H9 (cell line): Measurements from ENCODE around the gene PACS1. TPM values are rescaled to one million over a fixed set of nuclear protein-coding genes. Genes with fewer than 3 reads are reported as not detected.

Experiments used
- DNase-seq: peaks from one replicate; pipeline ENCODE4 v3.0.0-alpha.2; 2017
- H2AFZ ChIP-seq: one replicate; pipeline ENCODE4 v1.6.1; 2013; ENCODE audit warnings: mild to moderate bottlenecking, low read length, control low read depth, moderate library complexity
- H2AK5ac ChIP-seq: 2 replicates; pipeline ENCODE4 v1.6.1; 2013; ENCODE audit warnings: low read length, control low read depth, mixed read lengths; ENCODE audit not compliant: insufficient read length
- H2BK120ac ChIP-seq: one replicate; pipeline ENCODE4 v1.6.1; 2013; ENCODE audit warnings: low read depth, mild to moderate bottlenecking, low read length, control low read depth, inconsistent platforms; ENCODE audit not compliant: poor library complexity, severe bottlenecking
- H2BK12ac ChIP-seq: 2 replicates; pipeline ENCODE4 v1.6.1; 2013; ENCODE audit warnings: low read length, control low read depth, mixed read lengths, low read depth; ENCODE audit not compliant: insufficient read length
- H2BK15ac ChIP-seq: 2 replicates; pipeline ENCODE4 v1.6.1; 2013; ENCODE audit warnings: low read depth, low read length, control low read depth
- H2BK20ac ChIP-seq: one replicate; pipeline ENCODE4 v1.6.1; 2013; ENCODE audit warnings: low read depth, mild to moderate bottlenecking, low read length, control low read depth, inconsistent platforms; ENCODE audit not compliant: poor library complexity, severe bottlenecking
- H2BK5ac ChIP-seq: 2 replicates; pipeline ENCODE4 v1.6.1; 2013; ENCODE audit warnings: low read length, control low read depth, mixed read lengths; ENCODE audit not compliant: insufficient read length
- H3K14ac ChIP-seq: 2 replicates; pipeline ENCODE4 v1.6.1; 2013; ENCODE audit warnings: low read length, control low read depth; ENCODE audit not compliant: insufficient read depth
- H3K18ac ChIP-seq: 2 replicates; pipeline ENCODE4 v1.6.1; 2013; ENCODE audit warnings: low read depth, mild to moderate bottlenecking, mixed read lengths, low read length, control low read depth; ENCODE audit not compliant: insufficient read length
- H3K23ac ChIP-seq: 2 replicates; pipeline ENCODE4 v1.6.1; 2013; ENCODE audit warnings: low read length, control low read depth, mixed read lengths, low read depth; ENCODE audit not compliant: insufficient read length
- H3K23me2 ChIP-seq: 2 replicates; pipeline ENCODE4 v1.6.1; 2013; ENCODE audit warnings: low read depth, mild to moderate bottlenecking, mixed read lengths, low read length, control low read depth; ENCODE audit not compliant: insufficient read length, poor library complexity, severe bottlenecking
- H3K27ac ChIP-seq: 2 replicates; pipeline ENCODE4 v1.5.1; 2013; ENCODE audit warnings: low read length, control low read depth, mixed read lengths, low read depth; ENCODE audit not compliant: insufficient read length
- H3K27me3 ChIP-seq: 2 replicates; pipeline ENCODE4 v1.6.1; 2013; ENCODE audit warnings: low read length, control low read depth, inconsistent platforms; ENCODE audit not compliant: insufficient read depth
- H3K4ac ChIP-seq: 2 replicates; pipeline ENCODE4 v1.6.1; 2013; ENCODE audit warnings: low read depth, mild to moderate bottlenecking, control low read depth, inconsistent platforms, low read length, moderate library complexity
- H3K4me1 ChIP-seq: 2 replicates; pipeline ENCODE4 v1.6.1; 2013; ENCODE audit warnings: low read length, control low read depth, inconsistent platforms; ENCODE audit not compliant: insufficient read depth
- H3K4me2 ChIP-seq: 2 replicates; pipeline ENCODE4 v1.6.1; 2013; ENCODE audit warnings: low read length, control low read depth, mixed read lengths; ENCODE audit not compliant: insufficient read length, insufficient read depth
- H3K56ac ChIP-seq: 2 replicates; pipeline ENCODE4 v1.6.1; 2013; ENCODE audit warnings: low read depth, mild to moderate bottlenecking, mixed read lengths, low read length, control low read depth; ENCODE audit not compliant: insufficient read length
- H3K79me1 ChIP-seq: 2 replicates; pipeline ENCODE4 v1.6.1; 2013; ENCODE audit warnings: low read depth, mild to moderate bottlenecking, moderate library complexity, low read length, control low read depth, inconsistent platforms; ENCODE audit not compliant: insufficient read depth, poor library complexity, severe bottlenecking
- H3K79me2 ChIP-seq: 2 replicates; pipeline ENCODE4 v1.6.1; 2013; ENCODE audit warnings: low read length, control low read depth, inconsistent platforms; ENCODE audit not compliant: insufficient read depth
- H3K9ac ChIP-seq: 2 replicates; pipeline ENCODE4 v1.6.1; 2013; ENCODE audit warnings: low read length, control low read depth, mixed read lengths; ENCODE audit not compliant: insufficient read length; ENCODE audit errors: extremely low read depth
- H3K9me3 ChIP-seq: one replicate; pipeline ENCODE4 v1.6.1; 2013; ENCODE audit warnings: low read depth, low read length, inconsistent platforms; ENCODE audit not compliant: control insufficient read depth
- H3T11ph ChIP-seq: one replicate; pipeline ENCODE4 v1.6.1; 2013; ENCODE audit warnings: mild to moderate bottlenecking, low read length, control low read depth, inconsistent platforms
- H4K20me1 ChIP-seq: one replicate; pipeline ENCODE4 v1.6.1; 2013; ENCODE audit not compliant: control insufficient read depth, insufficient read length, insufficient read depth
- H4K5ac ChIP-seq: 2 replicates; pipeline ENCODE4 v1.6.1; 2013; ENCODE audit warnings: low read depth, mild to moderate bottlenecking, mixed read lengths, low read length, control low read depth; ENCODE audit not compliant: insufficient read length
- H4K8ac ChIP-seq: replicated peaks from 2 replicates; pipeline ENCODE4 v1.6.1; 2013; ENCODE audit warnings: low read length, control low read depth, mixed read lengths, low read depth; ENCODE audit not compliant: insufficient read length
- H4K91ac ChIP-seq: 2 replicates; pipeline ENCODE4 v1.6.1; 2013; ENCODE audit warnings: low read depth, mild to moderate bottlenecking, moderate library complexity, mixed read lengths, low read length, control low read depth; ENCODE audit not compliant: insufficient read length
- H3K27ac Mint-ChIP-seq, 3 experiments: 2 replicates in 2 of 3; 3 replicates in 1 of 3; pipeline ENCODE4 v1.8.0; 2020 to 2021; ENCODE audit warnings: mixed read lengths in 3 of 3, mild to moderate bottlenecking in 1 of 3, moderate library complexity in 1 of 3
- H3K27me3 Mint-ChIP-seq: 2 replicates; pipeline ENCODE4 v1.8.0; 2021; ENCODE audit warnings: low read depth, mild to moderate bottlenecking, moderate library complexity, mixed read lengths
- H3K36me3 Mint-ChIP-seq, 3 experiments: 2 replicates in 2 of 3; 3 replicates in 1 of 3; pipeline ENCODE4 v1.8.0; 2020 to 2021; ENCODE audit warnings: low read depth in 3 of 3, mixed read lengths in 3 of 3; ENCODE audit not compliant: insufficient read depth in 1 of 3
- H3K4me1 Mint-ChIP-seq, 2 experiments: 2 replicates each; pipeline ENCODE4 v1.8.0; 2020; ENCODE audit warnings: mixed read lengths in 2 of 2
- H3K4me3 Mint-ChIP-seq, 2 experiments: 2 replicates in 1 of 2; 3 replicates in 1 of 2; pipeline ENCODE4 v1.8.0; 2020 to 2021; ENCODE audit warnings: mild to moderate bottlenecking in 2 of 2, mixed read lengths in 2 of 2, moderate library complexity in 1 of 2
- H3K9me3 Mint-ChIP-seq, 2 experiments: 2 replicates in 1 of 2; 3 replicates in 1 of 2; pipeline ENCODE4 v1.8.0; 2020; ENCODE audit warnings: mild to moderate bottlenecking in 2 of 2, mixed read lengths in 2 of 2, moderate library complexity in 1 of 2
- WGBS: extraction: QIAGEN DNeasy Blood & Tissue Kit; methylation state at CpG from one replicate; pipeline ENCODE4 v1.1.7; 2013; ENCODE audit warnings: missing lambda C conversion rate, low lambda C conversion rate, mixed read lengths; ENCODE audit not compliant: insufficient read length; ENCODE audit errors: extremely low coverage; 5-methylcytosine and 5-hydroxymethylcytosine counted together
- total RNA-seq: library from RNA; stranded (reverse); gene quantifications from 2 replicates; pipeline ENCODE4 v1.2.1, GENCODE V29; 2021
- TF ChIP-seq, protein P1 (sequence below): fragments of 200-600 bp; sonication (generic); conservative IDR thresholded peaks from 3 replicates; pipeline ENCODE4 v1.8.0; 2021; ENCODE audit warnings: antibody characterized with exemption, mild to moderate bottlenecking

PACS1 gene
- total RNA-seq, 1 experiment from 2014 or later: 35.5 TPM

DNA sequence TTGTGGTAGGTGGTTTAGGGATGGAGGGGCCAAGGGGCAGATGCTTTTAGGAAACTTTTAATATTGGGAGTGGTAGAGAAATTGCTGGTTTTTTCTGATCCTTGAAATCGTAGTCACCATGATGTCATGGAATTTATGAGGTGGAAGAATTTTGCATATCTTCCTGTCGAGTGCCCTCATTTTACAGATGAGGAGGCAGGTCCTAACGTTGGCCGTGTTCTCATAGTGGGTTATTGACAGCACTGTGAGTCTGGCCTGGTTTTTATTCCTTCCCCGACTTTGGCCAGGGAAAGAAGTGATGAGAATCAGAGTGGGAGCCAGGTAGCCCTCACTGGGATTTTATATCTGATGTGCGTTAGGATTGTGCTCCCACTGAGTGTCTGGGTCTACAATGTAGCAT is 8.8 kb upstream of the PACS1 start:
- Mint-ChIP-seq H3K4me3 (no peak overlapping the region), H3K36me3 (peaks cover 72 to 97% (median 95%) of the 10 kb centered on the region in 3 experiments), H3K27me3 (no peaks in the 10 kb centered on the region), H3K4me1 (no peaks in the 10 kb centered on the region), H3K9me3 (no peaks in the 10 kb centered on the region), H3K27ac (no peak overlapping the region)
- Histone ChIP-seq H3K4me1 (no peaks in the 10 kb centered on the region), H2BK15ac (no peak overlapping the region), H3K4ac (no peak overlapping the region), H3K4me2 (no peak overlapping the region), H3K23me2 (no peaks in the 10 kb centered on the region), H4K20me1 (no peaks in the 10 kb centered on the region), H2BK5ac (no peak overlapping the region), H2BK20ac (no peak overlapping the region), H3K27me3 (no peaks in the 10 kb centered on the region), H3K9me3 (no peaks in the 10 kb centered on the region), H3K79me1 (no peaks in the 10 kb centered on the region), H3K23ac (no peak overlapping the region), H3K79me2 (no peaks in the 10 kb centered on the region), H3K56ac (no peak overlapping the region), H2AK5ac (no peak overlapping the region), H3K14ac (no peak overlapping the region), H3T11ph (no peak overlapping the region), H4K8ac (no peak overlapping the region), H4K5ac (no peak overlapping the region), H2BK12ac (no peak overlapping the region), H3K18ac (no peak overlapping the region), H3K27ac (no peak overlapping the region), H4K91ac (no peak overlapping the region), H3K9ac (no peak overlapping the region), H2AFZ (no peak overlapping the region), H2BK120ac (no peak overlapping the region)
- TF ChIP-seq, protein P1, sequence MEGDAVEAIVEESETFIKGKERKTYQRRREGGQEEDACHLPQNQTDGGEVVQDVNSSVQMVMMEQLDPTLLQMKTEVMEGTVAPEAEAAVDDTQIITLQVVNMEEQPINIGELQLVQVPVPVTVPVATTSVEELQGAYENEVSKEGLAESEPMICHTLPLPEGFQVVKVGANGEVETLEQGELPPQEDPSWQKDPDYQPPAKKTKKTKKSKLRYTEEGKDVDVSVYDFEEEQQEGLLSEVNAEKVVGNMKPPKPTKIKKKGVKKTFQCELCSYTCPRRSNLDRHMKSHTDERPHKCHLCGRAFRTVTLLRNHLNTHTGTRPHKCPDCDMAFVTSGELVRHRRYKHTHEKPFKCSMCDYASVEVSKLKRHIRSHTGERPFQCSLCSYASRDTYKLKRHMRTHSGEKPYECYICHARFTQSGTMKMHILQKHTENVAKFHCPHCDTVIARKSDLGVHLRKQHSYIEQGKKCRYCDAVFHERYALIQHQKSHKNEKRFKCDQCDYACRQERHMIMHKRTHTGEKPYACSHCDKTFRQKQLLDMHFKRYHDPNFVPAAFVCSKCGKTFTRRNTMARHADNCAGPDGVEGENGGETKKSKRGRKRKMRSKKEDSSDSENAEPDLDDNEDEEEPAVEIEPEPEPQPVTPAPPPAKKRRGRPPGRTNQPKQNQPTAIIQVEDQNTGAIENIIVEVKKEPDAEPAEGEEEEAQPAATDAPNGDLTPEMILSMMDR: no peak
- no peak for DNase-seq
- WGBS: no CpG with 5 or more reads among the region's 6 CpGs
